COR-L47 (cell line): ENCODE data around the gene PTPRC.

Experiments used
- DNase-seq: peaks from one replicate; lab custom pipeline; 2025; lab: John Stamatoyannopoulos, UW

The PTPRC gene

DNA sequence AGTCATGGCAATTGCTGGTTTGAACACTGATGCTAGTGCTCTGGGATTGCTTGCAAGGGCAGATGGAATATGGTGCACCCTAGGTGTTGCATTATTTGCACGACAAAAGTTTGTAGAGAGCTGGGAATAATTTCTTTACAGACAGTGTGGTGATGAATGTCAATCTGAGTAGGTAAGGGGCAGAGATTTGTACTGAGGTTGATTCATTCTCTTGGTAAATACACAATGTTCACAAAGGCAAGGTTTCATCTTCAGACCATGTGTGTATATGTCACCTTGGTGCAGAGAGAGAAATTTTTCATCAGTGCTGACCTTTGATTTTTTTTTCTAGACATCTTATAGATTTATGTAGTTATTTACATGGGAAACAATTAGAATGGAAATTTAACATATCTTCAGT is 5.0 kb downstream of the PTPRC start:
- no peak for DNase-seq

DNA sequence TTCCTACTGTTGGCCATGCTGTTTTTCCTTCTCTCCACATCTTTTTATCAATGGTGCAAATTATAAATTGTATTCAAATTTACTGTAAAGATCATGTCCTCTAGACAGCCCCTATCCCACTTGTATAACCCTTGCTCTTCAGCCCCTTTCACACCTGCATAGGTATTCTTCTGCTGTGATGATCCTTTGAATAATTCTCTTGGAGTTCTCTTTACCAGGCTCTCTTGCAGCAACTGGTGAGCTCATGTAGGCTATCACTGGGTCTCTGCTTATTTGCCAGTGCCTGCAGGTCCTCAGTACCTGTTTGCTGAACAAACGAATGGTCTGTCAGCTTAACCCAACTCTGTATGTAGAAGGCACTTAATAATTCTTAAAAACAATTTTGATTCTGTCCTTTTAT is 8.2 kb downstream of the PTPRC start:
- no peak for DNase-seq

DNA sequence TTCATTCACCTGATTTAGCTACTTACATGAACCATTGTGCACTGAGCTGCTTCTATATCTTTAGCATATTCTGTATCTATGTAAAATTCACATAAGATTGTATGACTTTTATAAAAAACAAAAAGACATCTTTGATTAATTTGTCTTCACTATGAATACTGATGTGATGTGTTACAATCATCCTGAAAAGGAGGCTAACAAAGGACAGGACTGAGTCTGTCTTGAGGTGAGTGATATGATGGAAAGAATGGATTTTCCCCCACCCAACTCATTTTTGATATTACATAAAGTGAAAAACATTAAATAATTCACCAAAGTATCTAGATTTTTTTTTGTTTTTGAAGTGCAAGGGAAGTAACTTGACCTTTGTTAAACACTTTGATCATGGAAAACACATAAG is 9.8 kb downstream of the PTPRC start:
- DNase-seq, result no peak

- DNase-seq, result no peak
Observed at GRCh38 chr1:198649232-198649967, 10.6 kb downstream of the PTPRC start.

DNA sequence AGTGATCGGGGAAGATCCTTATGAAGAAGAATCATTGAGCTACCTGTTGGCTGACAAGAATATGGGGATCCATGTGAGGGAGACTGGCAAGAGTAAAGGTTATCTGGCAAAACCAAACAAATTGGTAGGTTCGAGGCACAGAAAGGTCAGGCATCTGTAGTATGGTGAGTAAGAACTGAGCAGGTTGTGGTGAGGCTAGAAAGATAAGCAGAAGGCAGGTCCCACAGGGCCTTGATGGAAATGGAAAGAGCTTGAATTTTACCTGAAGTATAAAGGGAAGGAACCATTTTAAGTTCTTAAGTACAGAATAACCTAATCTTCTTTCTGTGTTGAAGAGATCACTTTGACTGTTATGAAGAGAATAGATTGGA is 11.1 kb downstream of the PTPRC start:
- DNase-seq, result no peak

- no peak for DNase-seq
Observed at GRCh38 chr1:198650506-198650905, 11.7 kb downstream of the PTPRC start.

DNA sequence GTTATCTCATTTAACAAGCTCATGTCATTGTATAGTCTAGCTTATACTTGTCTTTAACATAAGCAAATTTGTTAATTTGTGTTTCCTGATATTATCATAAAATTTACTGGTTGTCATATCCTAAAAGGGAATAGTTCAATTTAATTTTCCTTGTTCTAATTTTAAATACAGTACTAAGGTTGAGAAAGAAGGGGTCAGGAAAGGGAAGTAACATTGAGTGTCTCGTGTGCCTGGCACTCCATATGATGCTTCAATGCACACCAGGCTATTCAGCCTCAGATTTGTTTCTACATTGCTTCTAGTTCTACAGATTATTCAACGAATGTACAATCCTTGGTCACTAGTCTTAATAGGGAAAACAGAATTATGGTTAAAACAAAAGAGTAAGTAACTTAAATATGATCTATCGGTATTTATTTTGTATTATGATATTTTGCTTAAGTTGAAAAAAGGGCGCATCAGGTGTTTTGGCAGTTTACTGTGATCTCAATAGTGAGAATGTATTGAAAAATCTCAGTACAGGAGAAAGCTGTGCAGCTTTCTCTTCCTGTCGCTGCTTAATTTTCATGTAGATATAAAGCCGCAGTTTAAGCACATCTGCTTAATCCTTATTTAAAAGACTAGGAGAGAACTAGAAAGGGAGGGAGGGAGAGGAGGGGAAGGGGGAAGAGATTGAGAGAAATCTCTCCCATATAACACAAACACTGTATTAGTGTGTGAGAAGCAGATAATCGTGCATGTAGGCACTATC is 13.0 kb downstream of the PTPRC start:
- DNase-seq, result no peak

DNA sequence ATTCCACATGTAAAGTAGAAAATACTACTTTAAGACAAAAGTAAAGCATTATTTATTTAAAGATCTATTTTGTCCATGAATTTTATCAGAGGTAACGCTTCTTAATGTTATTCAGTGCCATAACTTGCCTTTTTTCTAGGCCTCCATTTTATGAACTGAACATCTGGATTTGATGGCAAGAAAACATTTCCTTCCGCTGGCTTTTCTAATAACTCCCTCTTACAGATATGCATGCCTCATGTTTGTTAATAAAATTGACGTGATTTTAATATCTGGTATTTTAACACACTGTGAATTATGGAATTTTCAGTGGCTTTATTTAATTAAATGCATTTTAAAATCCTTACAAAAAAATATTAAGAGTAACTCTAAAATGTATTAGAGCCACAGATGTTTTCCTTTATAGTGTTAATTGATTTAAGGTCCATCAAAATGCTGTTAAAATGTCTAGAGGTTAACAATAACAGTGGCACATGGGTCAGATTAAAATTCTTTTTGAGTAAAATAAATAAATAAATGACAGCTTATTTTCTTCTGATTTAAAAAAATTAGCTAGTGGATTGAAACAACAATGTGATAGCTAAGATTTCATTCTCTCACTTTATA is 15.1 kb downstream of the PTPRC start:
- DNase-seq, result no peak

GRCh38 chr1:198655459-198656121 is 16.8 kb downstream of the PTPRC start:
- DNase-seq, result no peak

DNA sequence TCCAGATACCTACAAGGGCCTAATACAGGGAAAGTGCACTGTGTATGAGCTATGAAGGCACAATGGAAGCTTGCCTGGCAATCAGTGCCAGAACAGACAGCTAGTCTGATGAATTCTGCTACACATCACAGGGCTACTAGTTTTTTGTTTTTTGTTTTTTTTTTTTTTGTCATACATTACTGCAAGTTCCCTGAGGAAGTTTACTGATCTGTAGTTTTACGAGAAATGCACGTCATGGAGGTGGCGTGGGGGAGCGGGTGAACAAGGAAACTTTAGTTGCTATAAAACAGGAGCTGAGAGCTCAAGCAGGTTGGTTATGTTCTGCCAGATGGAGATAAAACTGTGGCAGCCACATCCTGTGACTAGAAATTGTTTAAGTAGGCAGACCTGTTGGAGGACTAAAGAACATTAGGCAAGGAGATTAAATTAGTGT is 17.7 kb downstream of the PTPRC start:
- no peak for DNase-seq

GRCh38 chr1:198657550-198658064 is 18.8 kb downstream of the PTPRC start:
- DNase-seq, result no peak

DNA sequence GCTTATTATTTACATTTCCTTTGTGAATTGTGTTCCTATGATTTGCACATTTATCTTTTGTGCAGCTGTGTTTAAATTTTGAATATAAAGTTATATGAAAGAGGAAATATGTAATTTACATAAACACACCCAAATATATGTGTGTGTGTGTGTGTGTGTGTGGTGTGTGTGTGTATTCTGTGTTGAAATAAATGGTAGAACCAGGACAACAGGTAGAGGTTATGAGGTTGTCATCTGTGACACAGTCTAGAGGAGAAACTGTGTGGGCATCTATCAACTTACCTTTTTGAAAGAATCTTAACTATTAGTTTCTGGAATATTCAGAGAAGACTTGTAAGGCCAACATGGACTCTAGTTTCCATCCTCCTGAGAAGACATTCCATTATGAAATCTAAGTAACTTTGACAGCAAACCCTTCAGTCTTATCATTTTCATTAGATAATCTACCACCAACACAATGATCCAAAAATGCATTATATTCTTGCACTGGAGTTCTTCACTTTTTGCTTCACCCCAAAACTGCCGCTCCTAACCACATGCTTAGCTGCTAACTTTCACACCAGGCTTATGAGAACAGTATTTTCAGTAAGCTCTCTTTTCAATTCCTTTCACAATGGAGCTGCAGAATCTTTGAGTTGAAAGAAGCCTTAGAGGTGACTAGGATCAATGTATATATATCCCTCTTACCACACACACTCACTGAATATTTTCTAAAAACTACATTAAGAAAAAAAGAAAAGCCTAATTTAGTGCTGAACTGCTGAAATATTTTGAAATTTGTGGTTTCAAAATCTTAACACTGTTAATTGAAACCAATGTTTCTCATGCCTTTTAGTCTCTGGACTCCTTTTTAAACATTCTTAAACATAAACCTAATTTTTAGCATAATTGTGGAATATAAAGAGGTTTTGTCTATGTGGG is 21.8 kb downstream of the PTPRC start:
- DNase-seq, result no peak

- DNase-seq, result no peak
Observed at GRCh38 chr1:198662821-198663220, 24.0 kb downstream of the PTPRC start.

GRCh38 chr1:198664068-198664788 is 25.4 kb downstream of the PTPRC start:
- no peak for DNase-seq

GRCh38 chr1:198667186-198667585 is 28.3 kb downstream of the PTPRC start:
- DNase-seq, result no peak

DNA sequence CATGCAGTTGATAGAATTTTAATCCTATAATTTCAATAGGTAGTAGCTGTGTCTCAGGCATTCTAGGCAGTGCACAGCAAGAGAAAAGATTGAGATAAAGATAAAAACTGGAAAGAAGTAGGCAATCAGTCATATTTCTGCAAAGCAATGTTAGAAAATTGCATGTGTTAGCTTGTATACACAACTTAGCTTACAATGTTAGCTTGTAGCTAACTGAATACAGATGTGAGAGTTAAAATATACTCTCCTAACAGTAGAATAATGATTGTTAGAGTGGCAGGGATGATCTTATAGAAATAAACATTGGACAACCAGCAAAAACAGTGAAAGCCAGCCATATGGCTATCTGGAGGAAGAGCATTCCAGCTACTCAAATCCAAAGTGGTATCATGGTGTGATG is 29.0 kb downstream of the PTPRC start:
- no peak for DNase-seq

- no peak for DNase-seq
Observed at GRCh38 chr1:198669023-198669698, 30.3 kb downstream of the PTPRC start.

GRCh38 chr1:198669771-198670170 is 30.9 kb downstream of the PTPRC start:
- no peak for DNase-seq

- DNase-seq, result no peak
Observed at GRCh38 chr1:198671136-198671535, 32.3 kb downstream of the PTPRC start.

- DNase-seq, result no peak
Observed at GRCh38 chr1:198672124-198672523, 33.3 kb downstream of the PTPRC start.
